Activated CD8-positive, alpha-beta T cell treated with anti-CD3 and anti-CD28 coated beads, Interleukin-2, amount 10 ng/mL, durations not matched to agents 7 days and 5 days (primary cell): ENCODE data around the gene CDK7. TPM values are rescaled to one million over a fixed set of nuclear protein-coding genes. Genes with fewer than 3 reads are reported as not detected.
A peak's percentile ranks its signal among the peaks of the same experiment; 100 is the strongest.

Experiments
- ATAC-seq: fragments of 150-1000 bp; cut with Tn5 transposase; one replicate; pipeline ENCODE4 v1.10.0; 2021; ENCODE audit warnings: moderate library complexity
- CTCF ChIA-PET: fragments of 350-600 bp; sonication (Branson Sonifier 250); formaldehyde crosslinking; loops from one replicate; lab custom pipeline; 2021; ENCODE audit warnings: antibody characterized with exemption; lab: Charles Lee
- POLR2A ChIA-PET: fragments of 350-600 bp; sonication (Branson Sonifier 250); formaldehyde crosslinking; loops from one replicate; lab custom pipeline; 2021; ENCODE audit warnings: antibody characterized with exemption; lab: Charles Lee
- DNase-seq: peaks from one replicate; pipeline ENCODE4 v3.0.0-alpha.2; 2020
- H3K27ac Mint-ChIP-seq: one replicate; pipeline ENCODE4 v1.8.0; 2021; ENCODE audit warnings: mild to moderate bottlenecking, mixed read lengths
- H3K27me3 Mint-ChIP-seq: one replicate; pipeline ENCODE4 v1.8.0; 2021; ENCODE audit warnings: low read depth, mixed read lengths
- H3K36me3 Mint-ChIP-seq: one replicate; pipeline ENCODE4 v1.8.0; 2021; ENCODE audit warnings: low read depth, mixed read lengths
- H3K4me1 Mint-ChIP-seq: one replicate; pipeline ENCODE4 v1.8.0; 2021; ENCODE audit warnings: low read depth, mixed read lengths
- H3K4me3 Mint-ChIP-seq: one replicate; pipeline ENCODE4 v1.8.0; 2021; ENCODE audit warnings: mild to moderate bottlenecking, mixed read lengths
- H3K9me3 Mint-ChIP-seq: one replicate; pipeline ENCODE4 v1.8.0; 2022; ENCODE audit warnings: mixed read lengths; ENCODE audit not compliant: insufficient read depth
- total RNA-seq, 2 experiments: library from RNA; stranded (reverse); gene quantifications; one replicate each; pipeline ENCODE4 v1.2.3, GENCODE V29; 2021

The CDK7 gene
- total RNA-seq, 2 experiments from 2014 or later = 23.9 to 28.3 TPM

DNA sequence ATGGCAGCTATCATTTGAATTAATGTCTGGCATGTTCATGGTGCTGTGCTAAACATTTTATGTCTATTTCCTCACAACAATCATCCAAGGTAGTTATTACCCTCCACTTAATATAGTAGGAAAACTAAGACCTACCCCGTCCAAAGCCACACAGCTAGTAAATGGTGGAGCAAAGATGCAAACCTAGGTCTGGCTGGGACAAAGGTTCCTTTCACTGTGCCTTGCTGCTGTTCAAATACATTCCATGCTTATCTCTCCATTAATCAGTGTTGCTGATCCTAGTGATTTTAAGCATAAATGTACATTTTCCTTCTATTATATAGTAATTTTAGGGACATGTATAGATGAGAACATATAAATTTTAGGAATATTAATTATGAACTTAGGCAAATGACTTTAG, 59.2 kb downstream of the CDK7 start:
- H3K27me3 Mint-ChIP-seq = no peaks in the 10 kb centered on the region
- peaks cover 5% of the 10 kb centered on the region for H3K36me3 Mint-ChIP-seq
- POLR2A ChIA-PET = no interaction called here
- no peak overlapping the region for H3K27ac Mint-ChIP-seq
- no peak overlapping the region for H3K4me3 Mint-ChIP-seq
- no peak for ATAC-seq
- H3K4me1 Mint-ChIP-seq = no peaks in the 10 kb centered on the region
- CTCF ChIA-PET = no interaction called here
- DNase-seq = no peak
- no peaks in the 10 kb centered on the region for H3K9me3 Mint-ChIP-seq

- no peaks in the 10 kb centered on the region for H3K9me3 Mint-ChIP-seq
- H3K36me3 Mint-ChIP-seq = peaks cover 5% of the 10 kb centered on the region
- no peak for DNase-seq
- H3K4me3 Mint-ChIP-seq = no peak overlapping the region
- no peaks in the 10 kb centered on the region for H3K4me1 Mint-ChIP-seq
- no peak overlapping the region for H3K27ac Mint-ChIP-seq
- POLR2A ChIA-PET = no interaction called here
- no peaks in the 10 kb centered on the region for H3K27me3 Mint-ChIP-seq
- ATAC-seq = no peak
- CTCF ChIA-PET = no interaction called here
These were observed 60.5 kb downstream of the CDK7 start for GRCh38 chr5:69295088-69295754.

- ChIA-PET CTCF (interaction anchor here (1.5 kb wide), 1 partner anchor 206 kb away, joined by 4 read pairs; the partner anchor contains the start of gene SLC30A5), POLR2A (no interaction called here)
- no peaks in the 10 kb centered on the region for H3K9me3 Mint-ChIP-seq
- H3K27ac Mint-ChIP-seq = no peak overlapping the region
- H3K27me3 Mint-ChIP-seq = no peaks in the 10 kb centered on the region
- H3K36me3 Mint-ChIP-seq = peaks cover 2% of the 10 kb centered on the region
- DNase-seq (no peak), ATAC-seq (no peak)
- H3K4me3 Mint-ChIP-seq = no peak overlapping the region
- H3K4me1 Mint-ChIP-seq = no peaks in the 10 kb centered on the region
These were observed 64.9 kb downstream of the CDK7 start for GRCh38 chr5:69299625-69300024.

GRCh38 chr5:69300537-69301203, 66.0 kb downstream of the CDK7 start:
- H3K4me3 Mint-ChIP-seq = no peak overlapping the region
- no peaks in the 10 kb centered on the region for H3K9me3 Mint-ChIP-seq
- DNase-seq = no peak
- ChIA-PET POLR2A (no interaction called here), CTCF (interaction anchor here (1.5 kb wide), 1 partner anchor 207 kb away, joined by 4 read pairs; the partner anchor contains the start of gene SLC30A5)
- H3K36me3 Mint-ChIP-seq = peaks cover 4% of the 10 kb centered on the region
- no peaks in the 10 kb centered on the region for H3K4me1 Mint-ChIP-seq
- no peak for ATAC-seq
- H3K27ac Mint-ChIP-seq = no peak overlapping the region
- no peaks in the 10 kb centered on the region for H3K27me3 Mint-ChIP-seq

- DNase-seq (no peak), ATAC-seq (no peak)
- H3K36me3 Mint-ChIP-seq = peaks cover 42% of the 10 kb centered on the region
- peaks cover 7% of the 10 kb centered on the region for H3K9me3 Mint-ChIP-seq
- no peaks in the 10 kb centered on the region for H3K27me3 Mint-ChIP-seq
- POLR2A ChIA-PET = interaction anchor here (0.7 kb wide), 1 partner anchor 24 kb away, joined by 5 read pairs; no protein-coding TSS in a partner anchor
- CTCF ChIA-PET = no interaction called here
- H3K4me1 Mint-ChIP-seq = no peaks in the 10 kb centered on the region
- no peak overlapping the region for H3K4me3 Mint-ChIP-seq
- H3K27ac Mint-ChIP-seq = no peak overlapping the region
These were observed 70.8 kb downstream of the CDK7 start for GRCh38 chr5:69305512-69305911.

DNA sequence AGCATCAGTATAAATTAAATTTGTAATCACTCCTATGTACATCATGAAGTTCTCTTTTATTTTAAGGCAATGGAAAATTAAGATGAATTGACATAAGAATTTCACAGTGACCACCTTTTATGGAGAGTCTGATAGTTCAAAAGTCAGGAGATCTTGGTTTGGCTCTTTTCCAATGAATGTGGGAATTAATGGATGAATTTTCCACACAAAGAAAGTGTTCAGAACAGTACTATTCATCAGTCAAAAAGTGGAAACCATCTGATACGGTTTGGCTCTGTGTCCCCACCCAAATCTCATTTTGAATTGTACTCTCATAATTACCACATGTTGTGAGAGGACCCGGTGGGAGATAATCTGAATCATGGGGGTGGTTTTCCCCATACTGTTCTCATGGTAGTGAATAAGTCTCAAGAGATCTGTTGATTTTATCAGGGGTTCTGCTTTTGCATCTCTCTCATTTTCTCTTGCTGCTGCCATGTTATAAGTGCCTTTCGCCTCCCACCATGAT, 73.4 kb downstream of the CDK7 start:
- no peak overlapping the region for H3K27ac Mint-ChIP-seq
- H3K36me3 Mint-ChIP-seq = peaks cover 56% of the 10 kb centered on the region

DNA sequence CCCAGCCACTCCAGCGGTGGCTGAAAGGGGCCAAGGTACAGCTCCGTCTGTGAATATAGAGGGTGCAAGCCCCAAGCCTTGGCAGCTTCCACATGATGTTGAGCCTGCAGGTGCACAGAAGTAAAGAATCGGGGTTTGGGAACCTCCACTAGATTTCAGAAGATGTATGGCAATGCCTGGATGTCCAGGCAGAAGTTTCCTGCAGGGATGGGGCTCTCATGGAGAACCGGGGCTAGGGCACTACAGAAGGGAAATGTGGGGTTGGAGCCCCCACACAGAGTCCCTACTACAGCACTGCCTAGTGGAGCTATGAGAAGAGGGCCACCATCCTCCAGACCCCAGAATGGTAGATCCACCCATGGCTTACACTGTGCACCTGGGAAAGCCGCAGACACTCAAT, 74.7 kb downstream of the CDK7 start:
- ChIA-PET POLR2A (no interaction called here), CTCF (no interaction called here)
- Mint-ChIP-seq H3K9me3 (peaks cover 7% of the 10 kb centered on the region), H3K27me3 (no peaks in the 10 kb centered on the region), H3K36me3 (peaks cover 58% of the 10 kb centered on the region), H3K4me3 (no peak overlapping the region), H3K27ac (no peak overlapping the region), H3K4me1 (no peaks in the 10 kb centered on the region)
- ATAC-seq (no peak), DNase-seq (no peak)

More for the DNA sequence above, 73.4 kb downstream of the CDK7 start:
- no peak overlapping the region for H3K4me3 Mint-ChIP-seq
- no peak for ATAC-seq
- POLR2A ChIA-PET = no interaction called here
- peaks cover 7% of the 10 kb centered on the region for H3K9me3 Mint-ChIP-seq
- DNase-seq = no peak
- H3K4me1 Mint-ChIP-seq = no peaks in the 10 kb centered on the region
- CTCF ChIA-PET = no interaction called here
- H3K27me3 Mint-ChIP-seq = no peaks in the 10 kb centered on the region

DNA sequence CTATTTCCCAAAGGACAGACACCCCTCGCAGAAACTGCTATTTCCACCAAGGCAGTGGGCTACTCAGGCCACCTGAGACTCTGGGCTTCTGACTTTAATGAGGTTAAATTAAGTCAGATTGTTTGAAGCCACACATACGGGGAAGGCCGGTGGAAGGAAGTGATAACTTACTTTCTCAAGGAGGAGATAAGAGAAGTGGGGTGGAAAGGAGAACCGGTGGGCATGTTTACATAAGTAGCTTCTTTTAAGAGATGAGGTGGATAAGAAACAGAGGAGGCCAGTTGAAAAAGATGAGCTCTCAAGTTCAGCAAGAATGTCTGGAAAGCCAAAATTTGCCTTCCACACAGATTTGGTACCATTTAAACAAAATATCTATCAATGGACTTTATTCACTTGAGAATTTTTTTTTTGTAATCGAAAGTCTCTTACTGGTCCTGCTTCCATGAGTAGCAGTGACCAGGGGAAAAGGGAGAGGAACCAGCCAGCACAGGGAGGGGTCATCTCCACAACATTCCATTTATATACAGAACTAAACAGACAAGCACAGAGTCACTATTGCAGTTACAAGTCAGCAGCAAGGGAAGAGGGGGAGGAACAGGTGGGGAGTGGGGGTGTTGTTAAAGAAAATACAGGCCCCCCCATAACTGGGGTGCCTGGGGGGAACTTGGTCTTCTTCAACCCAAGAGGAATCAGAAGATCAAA, 77.9 kb downstream of the CDK7 start:
- no peaks in the 10 kb centered on the region for H3K4me1 Mint-ChIP-seq
- CTCF ChIA-PET = interaction anchor here (0.7 kb wide), 1 partner anchor 544 kb away, joined by 3 read pairs; no protein-coding TSS in a partner anchor
- ATAC-seq (no peak), DNase-seq (no peak)
- H3K4me3 Mint-ChIP-seq = no peak overlapping the region
- no peaks in the 10 kb centered on the region for H3K27me3 Mint-ChIP-seq
- H3K9me3 Mint-ChIP-seq = peaks cover 7% of the 10 kb centered on the region
- POLR2A ChIA-PET = no interaction called here
- H3K36me3 Mint-ChIP-seq = peaks cover 47% of the 10 kb centered on the region
- H3K27ac Mint-ChIP-seq = peak overlapping the region; percentile 27

GRCh38 chr5:69313428-69313827, 78.7 kb downstream of the CDK7 start:
- Mint-ChIP-seq H3K27me3 (no peaks in the 10 kb centered on the region), H3K36me3 (peaks cover 39% of the 10 kb centered on the region)

DNA sequence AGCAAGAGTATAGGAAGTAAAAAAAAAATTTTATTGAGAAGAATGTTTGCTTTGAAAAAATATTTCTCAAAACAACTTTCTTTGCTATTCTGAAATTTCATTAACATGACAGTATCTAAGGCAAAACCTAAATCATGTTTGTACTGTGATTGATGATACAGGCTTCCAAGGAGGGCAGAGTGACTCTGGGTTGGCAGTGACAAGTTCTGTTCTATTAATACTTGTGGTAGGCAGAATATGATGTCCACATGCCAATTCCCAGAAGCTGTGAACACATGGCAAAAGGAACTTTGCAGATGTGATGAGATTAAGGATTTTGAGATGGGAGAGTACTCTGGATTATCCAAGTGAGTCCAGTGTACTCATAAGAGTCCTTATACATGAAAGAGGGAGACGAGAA, 81.3 kb downstream of the CDK7 start:
- no peaks in the 10 kb centered on the region for H3K9me3 Mint-ChIP-seq
- no peak overlapping the region for H3K27ac Mint-ChIP-seq
- ATAC-seq = no peak

More at GRCh38 chr5:69313428-69313827, 78.7 kb downstream of the CDK7 start:
- ChIA-PET CTCF (no interaction called here), POLR2A (no interaction called here)
- Mint-ChIP-seq H3K4me1 (no peaks in the 10 kb centered on the region), H3K27ac (no peak overlapping the region), H3K9me3 (peaks cover 7% of the 10 kb centered on the region), H3K4me3 (no peak overlapping the region)
- ATAC-seq (no peak), DNase-seq (no peak)

GRCh38 chr5:69317391-69317790, 82.7 kb downstream of the CDK7 start:
- no peak overlapping the region for H3K4me3 Mint-ChIP-seq
- H3K27ac Mint-ChIP-seq = no peak overlapping the region
- no peaks in the 10 kb centered on the region for H3K9me3 Mint-ChIP-seq
- ChIA-PET POLR2A (no interaction called here), CTCF (no interaction called here)
- no peak for DNase-seq
- no peaks in the 10 kb centered on the region for H3K27me3 Mint-ChIP-seq
- no peak for ATAC-seq
- no peaks in the 10 kb centered on the region for H3K4me1 Mint-ChIP-seq
- peaks cover 23% of the 10 kb centered on the region for H3K36me3 Mint-ChIP-seq

More for the DNA sequence above, 81.3 kb downstream of the CDK7 start:
- CTCF ChIA-PET = no interaction called here
- no peaks in the 10 kb centered on the region for H3K4me1 Mint-ChIP-seq
- POLR2A ChIA-PET = no interaction called here
- no peaks in the 10 kb centered on the region for H3K27me3 Mint-ChIP-seq
- H3K4me3 Mint-ChIP-seq = no peak overlapping the region
- peaks cover 27% of the 10 kb centered on the region for H3K36me3 Mint-ChIP-seq
- no peak for DNase-seq
